HG02885 (cell line): ENCODE measurements around the gene C19orf53.

Source experiments
- ATAC-seq: cut with Tn5 transposase; IDR thresholded peaks from one replicate; pipeline ENCODE4 v1.9.1; 2021; ENCODE audit warnings: mild to moderate bottlenecking; ENCODE audit not compliant: unreplicated experiment, poor library complexity

Gene C19orf53

GRCh38 chr19:13823901-13824300 is 49.6 kb downstream of the C19orf53 start:
- no peak for ATAC-seq

- no peak for ATAC-seq
These were observed 50.4 kb downstream of the C19orf53 start for GRCh38 chr19:13824703-13825102.

GRCh38 chr19:13825489-13826441 is 51.5 kb downstream of the C19orf53 start:
- no peak for ATAC-seq

- no peak for ATAC-seq
These were observed 52.5 kb downstream of the C19orf53 start for GRCh38 chr19:13826652-13827235.

- ATAC-seq, result no peak
These were observed 53.4 kb downstream of the C19orf53 start for GRCh38 chr19:13827656-13828055.
